ENCODE results near the gene ARNT2.

Gene ARNT2

DNA sequence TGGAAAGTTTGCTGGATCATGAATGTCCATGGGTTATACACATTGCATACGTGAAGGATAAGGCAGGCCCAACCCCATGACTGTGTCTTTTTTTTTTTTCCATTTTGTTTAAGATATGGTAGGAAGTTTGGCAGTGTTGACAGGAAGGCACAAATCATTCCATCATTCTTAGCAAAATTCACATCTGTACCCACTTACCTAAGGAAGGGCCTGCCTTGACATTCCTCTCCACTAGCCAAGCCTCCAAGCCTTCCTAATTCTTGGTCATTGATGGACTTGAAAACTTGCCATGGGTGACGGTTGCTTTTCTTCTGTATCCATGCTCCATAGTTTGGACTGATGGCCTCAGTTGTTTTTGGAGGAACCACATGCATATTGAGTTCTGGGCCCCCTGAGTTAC, 54.4 kb downstream of the ARNT2 start:
- TF ChIP-seq BACH2 (CRISPR knock-in tag; IDR thresholded peaks at IDR 0.05; ENCODE audit: borderline replicate concordance) = no peak
- no peak for TF ChIP-seq ZNF70 (CRISPR knock-in tag; IDR thresholded peaks at IDR 0.05)
- TF ChIP-seq CSDC2 (CRISPR knock-in tag; IDR thresholded peaks at IDR 0.05) = no peak
- TF ChIP-seq, protein P1, sequence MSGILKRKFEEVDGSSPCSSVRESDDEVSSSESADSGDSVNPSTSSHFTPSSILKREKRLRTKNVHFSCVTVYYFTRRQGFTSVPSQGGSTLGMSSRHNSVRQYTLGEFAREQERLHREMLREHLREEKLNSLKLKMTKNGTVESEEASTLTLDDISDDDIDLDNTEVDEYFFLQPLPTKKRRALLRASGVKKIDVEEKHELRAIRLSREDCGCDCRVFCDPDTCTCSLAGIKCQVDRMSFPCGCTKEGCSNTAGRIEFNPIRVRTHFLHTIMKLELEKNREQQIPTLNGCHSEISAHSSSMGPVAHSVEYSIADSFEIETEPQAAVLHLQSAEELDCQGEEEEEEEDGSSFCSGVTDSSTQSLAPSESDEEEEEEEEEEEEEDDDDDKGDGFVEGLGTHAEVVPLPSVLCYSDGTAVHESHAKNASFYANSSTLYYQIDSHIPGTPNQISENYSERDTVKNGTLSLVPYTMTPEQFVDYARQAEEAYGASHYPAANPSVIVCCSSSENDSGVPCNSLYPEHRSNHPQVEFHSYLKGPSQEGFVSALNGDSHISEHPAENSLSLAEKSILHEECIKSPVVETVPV (CRISPR knock-in tag; IDR thresholded peaks at IDR 0.05) = no peak
- TF ChIP-seq RARB (CRISPR knock-in tag; IDR thresholded peaks at IDR 0.05) = no peak
- TF ChIP-seq ZFP30 (CRISPR knock-in tag; IDR thresholded peaks at IDR 0.05) = no peak
- TF ChIP-seq GLIS3 (CRISPR knock-in tag; IDR thresholded peaks at IDR 0.05) = no peak
- TF ChIP-seq SNAI2 (CRISPR knock-in tag; IDR thresholded peaks at IDR 0.05) = no peak
- no peak for TF ChIP-seq ZC3H10 (CRISPR knock-in tag; IDR thresholded peaks at IDR 0.05)
- no peak for TF ChIP-seq ZNF565 (CRISPR knock-in tag; conservative IDR thresholded peaks at IDR 0.05; ENCODE audit: low read depth)
- no peak for TF ChIP-seq PPARA (CRISPR knock-in tag; IDR thresholded peaks at IDR 0.05; ENCODE audit: borderline replicate concordance)
- ATAC-seq = no peak

DNA sequence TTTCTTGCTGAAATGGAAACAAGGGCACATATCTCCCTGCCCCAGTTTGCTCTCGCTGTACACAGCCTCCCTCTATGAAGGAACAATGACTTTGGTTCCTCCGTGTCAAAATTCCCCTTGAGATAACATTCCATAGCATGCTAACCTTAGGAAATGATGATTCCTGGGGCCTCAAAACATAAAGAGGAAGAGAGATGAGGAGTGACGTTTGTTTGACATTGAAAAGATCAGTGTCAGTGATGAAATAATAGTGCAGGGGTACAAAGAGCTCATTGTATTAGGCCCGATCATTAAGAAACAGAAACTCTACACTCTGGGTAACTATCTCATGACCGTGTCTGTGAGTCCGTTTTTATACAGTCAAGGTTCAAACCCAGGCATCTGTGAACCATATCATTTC, 55.2 kb downstream of the ARNT2 start:
- ATAC-seq = no peak
- TF ChIP-seq PPARA (CRISPR knock-in tag; IDR thresholded peaks at IDR 0.05; ENCODE audit: borderline replicate concordance) (no peak), ARNTL (CRISPR knock-in tag; IDR thresholded peaks at IDR 0.05; ENCODE audit: borderline replicate concordance, low read depth) (no peak), RARB (CRISPR knock-in tag; IDR thresholded peaks at IDR 0.05) (no peak)

DNA sequence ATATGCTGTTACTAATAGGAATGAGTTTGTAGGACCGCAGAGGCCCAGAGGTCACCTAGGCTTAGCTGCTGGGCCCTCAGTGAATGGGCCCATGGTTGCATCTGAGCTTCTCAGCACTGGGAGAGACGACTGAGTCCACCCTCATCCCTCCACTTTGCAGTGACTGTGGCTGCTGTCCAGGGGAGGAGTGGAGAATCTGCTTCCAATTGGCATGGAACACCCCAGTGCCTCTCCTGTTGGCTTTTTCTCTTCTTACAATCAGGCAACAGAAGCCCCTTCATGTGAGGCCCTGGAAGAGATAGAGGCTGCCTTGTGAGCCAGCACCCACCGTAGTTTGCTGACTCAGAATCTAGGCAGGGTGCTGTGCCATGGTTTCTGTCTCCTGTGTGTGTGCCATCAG, 55.6 kb downstream of the ARNT2 start:
- TF ChIP-seq TCF4 (CRISPR knock-in tag; IDR thresholded peaks at IDR 0.05; ENCODE audit: borderline replicate concordance) (no peak), ARNTL (CRISPR knock-in tag; IDR thresholded peaks at IDR 0.05; ENCODE audit: borderline replicate concordance, low read depth) (no peak), PPARA (CRISPR knock-in tag; IDR thresholded peaks at IDR 0.05; ENCODE audit: borderline replicate concordance) (no peak)
- ATAC-seq = no peak

DNA sequence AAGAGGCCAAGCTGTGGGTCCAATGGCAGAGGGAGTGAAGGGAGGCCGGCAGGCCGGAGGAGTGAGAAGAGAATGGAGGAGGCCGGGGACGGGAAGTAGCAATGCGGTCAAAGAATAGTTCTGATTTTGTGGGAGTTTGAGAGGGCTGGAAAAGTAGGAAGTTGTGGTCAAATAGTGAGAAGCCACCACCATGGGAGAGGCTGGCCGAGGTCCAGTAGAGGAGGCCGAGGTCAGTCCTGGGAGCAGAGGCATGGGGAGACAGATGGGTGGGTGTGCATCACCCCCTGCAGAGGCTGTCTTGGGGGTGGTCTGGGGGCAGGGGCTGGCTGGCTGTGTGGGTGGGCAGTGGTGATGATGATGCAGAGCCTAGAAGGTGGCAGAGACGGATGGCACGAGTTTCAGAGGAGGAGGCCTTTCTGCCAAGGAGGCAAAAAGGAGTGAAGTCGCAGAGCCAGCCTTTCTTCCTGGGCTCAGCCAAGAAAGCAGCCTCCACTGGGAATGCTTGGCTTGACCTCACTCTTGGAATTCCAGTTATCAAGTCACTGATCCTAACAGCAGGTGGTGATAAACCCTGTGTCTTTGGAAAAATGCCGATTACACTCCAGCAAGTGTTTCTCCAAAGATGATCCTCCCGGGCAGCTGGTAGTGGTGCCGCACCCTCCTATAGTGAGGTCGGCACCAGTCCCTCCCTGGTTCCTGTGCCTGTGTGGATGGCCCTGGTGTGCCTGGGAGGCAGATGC, 57.3 kb downstream of the ARNT2 start:
- no peak for ATAC-seq
- TF ChIP-seq TOX (CRISPR knock-in tag; IDR thresholded peaks at IDR 0.05; ENCODE audit: borderline replicate concordance) (no peak), ZNF8 (CRISPR knock-in tag; IDR thresholded peaks at IDR 0.05) (no peak), CSDC2 (CRISPR knock-in tag; IDR thresholded peaks at IDR 0.05) (no peak), ZFP30 (CRISPR knock-in tag; IDR thresholded peaks at IDR 0.05) (no peak), ZNF70 (CRISPR knock-in tag; IDR thresholded peaks at IDR 0.05) (no peak), TCF4 (CRISPR knock-in tag; IDR thresholded peaks at IDR 0.05; ENCODE audit: borderline replicate concordance) (no peak)
- TF ChIP-seq, protein P2, sequence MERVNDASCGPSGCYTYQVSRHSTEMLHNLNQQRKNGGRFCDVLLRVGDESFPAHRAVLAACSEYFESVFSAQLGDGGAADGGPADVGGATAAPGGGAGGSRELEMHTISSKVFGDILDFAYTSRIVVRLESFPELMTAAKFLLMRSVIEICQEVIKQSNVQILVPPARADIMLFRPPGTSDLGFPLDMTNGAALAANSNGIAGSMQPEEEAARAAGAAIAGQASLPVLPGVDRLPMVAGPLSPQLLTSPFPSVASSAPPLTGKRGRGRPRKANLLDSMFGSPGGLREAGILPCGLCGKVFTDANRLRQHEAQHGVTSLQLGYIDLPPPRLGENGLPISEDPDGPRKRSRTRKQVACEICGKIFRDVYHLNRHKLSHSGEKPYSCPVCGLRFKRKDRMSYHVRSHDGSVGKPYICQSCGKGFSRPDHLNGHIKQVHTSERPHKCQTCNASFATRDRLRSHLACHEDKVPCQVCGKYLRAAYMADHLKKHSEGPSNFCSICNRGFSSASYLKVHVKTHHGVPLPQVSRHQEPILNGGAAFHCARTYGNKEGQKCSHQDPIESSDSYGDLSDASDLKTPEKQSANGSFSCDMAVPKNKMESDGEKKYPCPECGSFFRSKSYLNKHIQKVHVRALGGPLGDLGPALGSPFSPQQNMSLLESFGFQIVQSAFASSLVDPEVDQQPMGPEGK (CRISPR knock-in tag; IDR thresholded peaks at IDR 0.05; ENCODE audit: borderline replicate concordance) = no peak
- TF ChIP-seq, protein P3, sequence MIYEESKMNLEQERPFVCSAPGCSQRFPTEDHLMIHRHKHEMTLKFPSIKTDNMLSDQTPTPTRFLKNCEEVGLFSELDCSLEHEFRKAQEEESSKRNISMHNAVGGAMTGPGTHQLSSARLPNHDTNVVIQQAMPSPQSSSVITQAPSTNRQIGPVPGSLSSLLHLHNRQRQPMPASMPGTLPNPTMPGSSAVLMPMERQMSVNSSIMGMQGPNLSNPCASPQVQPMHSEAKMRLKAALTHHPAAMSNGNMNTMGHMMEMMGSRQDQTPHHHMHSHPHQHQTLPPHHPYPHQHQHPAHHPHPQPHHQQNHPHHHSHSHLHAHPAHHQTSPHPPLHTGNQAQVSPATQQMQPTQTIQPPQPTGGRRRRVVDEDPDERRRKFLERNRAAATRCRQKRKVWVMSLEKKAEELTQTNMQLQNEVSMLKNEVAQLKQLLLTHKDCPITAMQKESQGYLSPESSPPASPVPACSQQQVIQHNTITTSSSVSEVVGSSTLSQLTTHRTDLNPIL (CRISPR knock-in tag; IDR thresholded peaks at IDR 0.05; ENCODE audit: low read depth) = no peak

DNA sequence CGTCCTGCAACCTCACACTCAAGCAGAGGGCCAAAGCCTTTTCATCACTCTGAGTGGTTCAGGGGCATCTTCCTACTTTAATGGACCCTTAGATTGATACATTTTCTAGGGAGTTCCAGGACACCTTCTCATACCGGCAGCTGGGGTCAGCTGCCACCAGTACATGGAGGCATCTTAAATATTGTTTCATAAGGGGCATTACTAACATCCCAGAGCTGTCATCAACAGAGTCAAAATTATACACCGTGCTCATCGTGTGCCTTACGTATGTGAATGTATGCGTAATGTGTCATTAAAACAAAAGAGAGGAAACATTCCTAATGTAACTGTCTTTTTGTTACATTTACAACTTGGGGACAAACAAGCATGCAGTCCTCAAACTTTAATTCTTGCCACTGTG, 57.9 kb downstream of the ARNT2 start:
- no peak for ATAC-seq
- no peak for TF ChIP-seq OSR1 (CRISPR knock-in tag; IDR thresholded peaks at IDR 0.05)
- no peak for TF ChIP-seq ZNF70 (CRISPR knock-in tag; IDR thresholded peaks at IDR 0.05)
- no peak for TF ChIP-seq ZC3H10 (CRISPR knock-in tag; IDR thresholded peaks at IDR 0.05)
- TF ChIP-seq TOX (CRISPR knock-in tag; IDR thresholded peaks at IDR 0.05; ENCODE audit: borderline replicate concordance) = no peak
- TF ChIP-seq, protein P1 (CRISPR knock-in tag; IDR thresholded peaks at IDR 0.05) = no peak
- TF ChIP-seq GLIS3 (CRISPR knock-in tag; IDR thresholded peaks at IDR 0.05) = no peak
- TF ChIP-seq, protein P4, sequence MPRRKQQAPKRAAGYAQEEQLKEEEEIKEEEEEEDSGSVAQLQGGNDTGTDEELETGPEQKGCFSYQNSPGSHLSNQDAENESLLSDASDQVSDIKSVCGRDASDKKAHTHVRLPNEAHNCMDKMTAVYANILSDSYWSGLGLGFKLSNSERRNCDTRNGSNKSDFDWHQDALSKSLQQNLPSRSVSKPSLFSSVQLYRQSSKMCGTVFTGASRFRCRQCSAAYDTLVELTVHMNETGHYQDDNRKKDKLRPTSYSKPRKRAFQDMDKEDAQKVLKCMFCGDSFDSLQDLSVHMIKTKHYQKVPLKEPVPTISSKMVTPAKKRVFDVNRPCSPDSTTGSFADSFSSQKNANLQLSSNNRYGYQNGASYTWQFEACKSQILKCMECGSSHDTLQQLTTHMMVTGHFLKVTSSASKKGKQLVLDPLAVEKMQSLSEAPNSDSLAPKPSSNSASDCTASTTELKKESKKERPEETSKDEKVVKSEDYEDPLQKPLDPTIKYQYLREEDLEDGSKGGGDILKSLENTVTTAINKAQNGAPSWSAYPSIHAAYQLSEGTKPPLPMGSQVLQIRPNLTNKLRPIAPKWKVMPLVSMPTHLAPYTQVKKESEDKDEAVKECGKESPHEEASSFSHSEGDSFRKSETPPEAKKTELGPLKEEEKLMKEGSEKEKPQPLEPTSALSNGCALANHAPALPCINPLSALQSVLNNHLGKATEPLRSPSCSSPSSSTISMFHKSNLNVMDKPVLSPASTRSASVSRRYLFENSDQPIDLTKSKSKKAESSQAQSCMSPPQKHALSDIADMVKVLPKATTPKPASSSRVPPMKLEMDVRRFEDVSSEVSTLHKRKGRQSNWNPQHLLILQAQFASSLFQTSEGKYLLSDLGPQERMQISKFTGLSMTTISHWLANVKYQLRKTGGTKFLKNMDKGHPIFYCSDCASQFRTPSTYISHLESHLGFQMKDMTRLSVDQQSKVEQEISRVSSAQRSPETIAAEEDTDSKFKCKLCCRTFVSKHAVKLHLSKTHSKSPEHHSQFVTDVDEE (CRISPR knock-in tag; IDR thresholded peaks at IDR 0.05) = no peak
- TF ChIP-seq ZNF565 (CRISPR knock-in tag; conservative IDR thresholded peaks at IDR 0.05; ENCODE audit: low read depth) = no peak
- TF ChIP-seq ZFP3 (CRISPR knock-in tag; IDR thresholded peaks at IDR 0.05) = no peak
- TF ChIP-seq ESRRG (CRISPR knock-in tag; IDR thresholded peaks at IDR 0.05) = no peak
- TF ChIP-seq RARB (CRISPR knock-in tag; IDR thresholded peaks at IDR 0.05) = no peak
- TF ChIP-seq, protein P5, sequence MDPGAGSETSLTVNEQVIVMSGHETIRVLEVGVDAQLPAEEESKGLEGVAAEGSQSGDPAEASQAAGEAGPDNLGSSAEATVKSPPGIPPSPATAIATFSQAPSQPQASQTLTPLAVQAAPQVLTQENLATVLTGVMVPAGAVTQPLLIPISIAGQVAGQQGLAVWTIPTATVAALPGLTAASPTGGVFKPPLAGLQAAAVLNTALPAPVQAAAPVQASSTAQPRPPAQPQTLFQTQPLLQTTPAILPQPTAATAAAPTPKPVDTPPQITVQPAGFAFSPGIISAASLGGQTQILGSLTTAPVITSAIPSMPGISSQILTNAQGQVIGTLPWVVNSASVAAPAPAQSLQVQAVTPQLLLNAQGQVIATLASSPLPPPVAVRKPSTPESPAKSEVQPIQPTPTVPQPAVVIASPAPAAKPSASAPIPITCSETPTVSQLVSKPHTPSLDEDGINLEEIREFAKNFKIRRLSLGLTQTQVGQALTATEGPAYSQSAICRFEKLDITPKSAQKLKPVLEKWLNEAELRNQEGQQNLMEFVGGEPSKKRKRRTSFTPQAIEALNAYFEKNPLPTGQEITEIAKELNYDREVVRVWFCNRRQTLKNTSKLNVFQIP (CRISPR knock-in tag; IDR thresholded peaks at IDR 0.05; ENCODE audit: borderline replicate concordance, low read depth) = no peak
- no peak for TF ChIP-seq PPARA (CRISPR knock-in tag; IDR thresholded peaks at IDR 0.05; ENCODE audit: borderline replicate concordance)
- no peak for TF ChIP-seq BACH2 (CRISPR knock-in tag; IDR thresholded peaks at IDR 0.05; ENCODE audit: borderline replicate concordance)
